GM10266 (cell line): ENCODE data around the gene ZSCAN21.

Experiments
- DNase-seq: peaks from one replicate; pipeline ENCODE4 v3.0.0; 2012; ENCODE audit errors: extremely low spot score
- TF ChIP-seq, protein P1 (sequence below): IDR thresholded peaks from 2 replicates; pipeline ENCODE4 v1.5.1; 2012; ENCODE audit warnings: mild to moderate bottlenecking, low read depth; ENCODE audit not compliant: control insufficient read depth, insufficient read depth; ENCODE audit errors: missing control alignments

Gene ZSCAN21

DNA sequence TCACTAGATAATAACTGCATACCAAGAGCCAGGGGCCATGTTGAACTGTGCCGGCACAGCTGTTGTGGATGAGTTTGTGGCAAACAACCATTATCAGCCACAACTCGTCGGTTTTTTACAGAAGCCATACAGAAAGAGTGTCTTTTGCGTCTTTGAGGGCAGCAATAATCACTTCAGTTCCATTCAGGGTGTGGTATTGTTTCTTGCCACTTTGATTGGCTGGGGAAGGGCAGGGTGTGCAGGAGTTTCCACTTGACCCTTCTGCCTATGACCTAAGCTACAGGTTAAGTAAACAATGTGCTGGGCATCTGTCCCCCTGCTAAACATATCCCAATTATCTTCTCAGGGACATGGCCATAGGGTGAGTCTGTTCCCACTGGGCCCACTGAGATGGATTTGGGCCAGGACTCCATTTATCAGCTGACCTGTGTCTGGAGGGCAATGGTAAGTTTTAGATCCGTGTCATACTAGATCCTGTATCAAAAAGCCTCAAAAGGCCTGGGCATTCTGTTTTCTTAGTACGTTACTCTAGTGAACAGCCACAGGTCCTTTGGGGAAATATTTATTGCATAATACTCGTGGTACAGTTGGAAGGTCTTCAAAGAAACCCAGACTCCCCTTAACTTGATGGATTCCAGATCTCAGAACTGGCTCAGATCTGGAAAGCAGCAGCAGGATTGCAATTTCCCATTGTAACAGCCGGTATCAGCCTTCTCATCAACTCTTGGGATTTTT is 16.0 kb downstream of the ZSCAN21 start:
- TF ChIP-seq, protein P1, sequence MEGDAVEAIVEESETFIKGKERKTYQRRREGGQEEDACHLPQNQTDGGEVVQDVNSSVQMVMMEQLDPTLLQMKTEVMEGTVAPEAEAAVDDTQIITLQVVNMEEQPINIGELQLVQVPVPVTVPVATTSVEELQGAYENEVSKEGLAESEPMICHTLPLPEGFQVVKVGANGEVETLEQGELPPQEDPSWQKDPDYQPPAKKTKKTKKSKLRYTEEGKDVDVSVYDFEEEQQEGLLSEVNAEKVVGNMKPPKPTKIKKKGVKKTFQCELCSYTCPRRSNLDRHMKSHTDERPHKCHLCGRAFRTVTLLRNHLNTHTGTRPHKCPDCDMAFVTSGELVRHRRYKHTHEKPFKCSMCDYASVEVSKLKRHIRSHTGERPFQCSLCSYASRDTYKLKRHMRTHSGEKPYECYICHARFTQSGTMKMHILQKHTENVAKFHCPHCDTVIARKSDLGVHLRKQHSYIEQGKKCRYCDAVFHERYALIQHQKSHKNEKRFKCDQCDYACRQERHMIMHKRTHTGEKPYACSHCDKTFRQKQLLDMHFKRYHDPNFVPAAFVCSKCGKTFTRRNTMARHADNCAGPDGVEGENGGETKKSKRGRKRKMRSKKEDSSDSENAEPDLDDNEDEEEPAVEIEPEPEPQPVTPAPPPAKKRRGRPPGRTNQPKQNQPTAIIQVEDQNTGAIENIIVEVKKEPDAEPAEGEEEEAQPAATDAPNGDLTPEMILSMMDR: no peak
- DNase-seq: no peak

GRCh38 chr7:100066953-100067352 is 17.4 kb downstream of the ZSCAN21 start:
- no peak for DNase-seq
- TF ChIP-seq, protein P1: no peak

GRCh38 chr7:100069991-100070390 is 20.4 kb downstream of the ZSCAN21 start:
- TF ChIP-seq, protein P1: no peak
- DNase-seq: no peak

- no peak for DNase-seq
- TF ChIP-seq, protein P1: no peak
These were observed 21.6 kb downstream of the ZSCAN21 start for GRCh38 chr7:100071018-100071723.

DNA sequence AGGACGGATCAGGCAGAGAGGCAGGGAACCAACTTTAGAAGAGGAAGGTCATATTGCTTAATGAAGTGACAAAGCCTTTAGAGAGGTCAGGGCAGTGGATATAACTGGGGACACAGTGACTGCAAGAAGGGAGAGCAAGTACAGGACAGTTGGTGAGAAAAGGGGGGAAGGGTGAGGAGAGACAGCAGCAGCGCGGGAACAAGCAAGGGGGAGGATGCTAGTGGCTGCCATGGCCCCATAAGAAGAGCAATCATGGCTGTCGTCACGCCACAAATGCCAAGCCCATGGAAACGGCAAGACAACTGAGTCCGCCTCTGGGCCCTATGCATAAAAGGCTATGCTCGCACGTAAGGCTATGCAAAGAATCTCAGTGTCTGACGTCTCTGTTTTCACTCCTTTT is 22.9 kb downstream of the ZSCAN21 start:
- DNase-seq: no peak
- TF ChIP-seq, protein P1: no peak

DNA sequence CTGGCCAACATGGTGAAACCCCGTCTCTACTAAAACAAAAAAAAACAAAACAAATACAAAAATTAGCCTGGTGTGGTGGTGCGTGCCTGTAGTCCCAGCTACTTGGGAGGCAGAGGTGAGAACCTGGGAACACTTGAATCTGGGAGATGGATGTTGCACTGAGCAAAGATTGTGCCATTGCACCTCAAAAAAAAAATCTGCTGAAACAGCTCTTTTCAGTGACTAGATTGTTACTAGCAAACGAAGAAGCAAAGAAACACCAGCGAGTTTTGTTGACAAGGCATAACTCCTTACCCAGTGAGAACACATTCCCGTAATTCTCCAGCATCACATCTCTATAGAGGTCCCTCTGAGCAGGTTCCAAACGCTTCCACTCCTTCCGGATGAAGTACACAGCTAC is 25.3 kb downstream of the ZSCAN21 start:
- TF ChIP-seq, protein P1: no peak
- no peak for DNase-seq

DNA sequence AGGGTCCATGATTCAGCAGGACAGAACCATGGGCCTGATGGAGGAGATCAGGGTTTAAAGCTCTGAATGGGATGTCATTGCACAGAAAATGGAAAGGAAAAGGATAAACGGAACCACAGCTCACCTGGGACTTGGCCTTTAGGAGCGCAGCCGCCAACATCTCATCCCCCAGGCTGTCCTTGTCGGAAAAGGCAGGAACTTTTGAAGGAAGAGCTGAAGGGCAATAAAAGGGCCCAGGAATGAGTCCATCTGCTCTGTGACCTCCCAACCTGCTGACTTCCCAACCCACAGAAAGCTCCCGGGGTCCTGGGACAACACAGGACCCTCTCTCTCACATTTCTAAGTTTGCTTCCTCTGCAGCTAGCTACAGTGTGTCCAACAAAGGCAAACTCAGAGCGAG is 25.8 kb downstream of the ZSCAN21 start:
- no peak for DNase-seq
- TF ChIP-seq, protein P1: no peak
